HepG2 (cell line): ENCODE measurements around the gene NCF2. TPM values are rescaled to one million over a fixed set of nuclear protein-coding genes. Genes with fewer than 3 reads are reported as not detected.
"Not testable (repeated sequence)": the region's sequence is repeated elsewhere in the genome, so short reads cannot be mapped to it uniquely, and the experiment has no call there.

ENCODE experiments used
- ATAC-seq: fragments of 200-7000 bp; cut with Tn5 transposase; 3 replicates; pipeline ENCODE4 v1.9.1; 2020; ENCODE audit warnings: mild to moderate bottlenecking, moderate library complexity
- BruUV-seq: library from RNA; stranded (reverse); fragments of 400-500 nt; replicated peaks from 2 replicates; lab custom pipeline; 2021; lab: Mats Ljungman, UMichigan
- CTCF ChIA-PET: fragments of 300-600 bp; formaldehyde crosslinking; extraction: SDS; loops from one replicate; lab custom pipeline; 2021; ENCODE audit warnings: low total read pairs, inconsistent platforms, low intra/inter-chr PET ratio; lab: Yijun Ruan, JAX
- POLR2A ChIA-PET: fragments of 350-600 bp; sonication (Branson Sonifier 250); formaldehyde crosslinking; loops from one replicate; lab custom pipeline; 2020; ENCODE audit warnings: antibody characterized with exemption, inconsistent platforms; lab: Yijun Ruan, JAX
- DNase-seq: peaks from one replicate; pipeline ENCODE4 v3.0.0-alpha.2; 2015; ENCODE audit warnings: low spot score
- FAIRE-seq: peaks from 3 replicates; lab custom pipeline; 2011; peaks lifted over from hg19 to GRCh38; lab: Jason Lieb, UNC
- H2AFZ ChIP-seq: one replicate; pipeline ENCODE4 v1.6.1; 2011; ENCODE audit warnings: low read length, inconsistent platforms
- H3K27ac ChIP-seq: fragments of 300-600 bp; 3 replicates; pipeline ENCODE4 v1.8.0; 2011; ENCODE audit warnings: mixed run types, mild to moderate bottlenecking, mixed read lengths, low read length, inconsistent platforms; ENCODE audit not compliant: insufficient read depth; ENCODE audit errors: extremely low read length
- H3K27me3 ChIP-seq, 2 experiments: fragments of 200-600 bp in 1 of 2; 2 replicates in 1 of 2; 3 replicates in 1 of 2; pipeline versions ENCODE4 v1.6.0 to v1.8.0; 2011; ENCODE audit warnings: low read length in 2 of 2, mild to moderate bottlenecking in 2 of 2, moderate library complexity in 2 of 2, inconsistent platforms in 1 of 2; ENCODE audit not compliant: insufficient read depth in 2 of 2, control insufficient read depth in 1 of 2
- H3K36me3 ChIP-seq, 2 experiments: fragments of 200-600 bp in 1 of 2; replicated peaks in 1 of 2; 2 replicates in 1 of 2; 3 replicates in 1 of 2; pipeline versions ENCODE4 v1.5.1 to v1.8.0; 2011; ENCODE audit warnings: low read length in 2 of 2, inconsistent platforms in 1 of 2; ENCODE audit not compliant: insufficient read depth in 2 of 2, control insufficient read depth in 1 of 2
- H3K4me1 ChIP-seq: 2 replicates; pipeline ENCODE4 v1.5.1; 2012; ENCODE audit warnings: low read length, inconsistent platforms; ENCODE audit not compliant: insufficient read depth
- H3K4me2 ChIP-seq: 2 replicates; pipeline ENCODE4 v1.6.0; 2011; ENCODE audit warnings: low read depth, low read length, inconsistent platforms
- H3K4me3 ChIP-seq, 3 experiments: fragments of 200-600 bp in 1 of 3; sonication (generic), shearing (Covaris generic) in 1 of 3; replicated peaks in 1 of 3; 2 replicates each; pipeline ENCODE4 v1.5.1; 2011 to 2016; ENCODE audit warnings: low read length in 3 of 3, inconsistent platforms in 2 of 3, low read depth in 2 of 3, mild to moderate bottlenecking in 2 of 3, control low read depth in 1 of 3, mixed read lengths in 1 of 3; ENCODE audit not compliant: insufficient read depth in 1 of 3
- H3K79me2 ChIP-seq: one replicate; pipeline ENCODE4 v1.6.1; 2011; ENCODE audit warnings: low read length, inconsistent platforms; ENCODE audit not compliant: insufficient read depth
- H3K9ac ChIP-seq: 2 replicates; pipeline ENCODE4 v1.6.0; 2011; ENCODE audit warnings: mild to moderate bottlenecking, low read depth, low read length, inconsistent platforms; ENCODE audit not compliant: insufficient read depth
- H3K9me3 ChIP-seq: 2 replicates; pipeline ENCODE4 v1.5.1; 2012; ENCODE audit warnings: mild to moderate bottlenecking, low read length
- H4K20me1 ChIP-seq: 2 replicates; pipeline ENCODE4 v1.6.0; 2011; ENCODE audit warnings: inconsistent platforms, mild to moderate bottlenecking, low read length, moderate library complexity; ENCODE audit not compliant: insufficient read depth
- ZBTB37 ChIP-seq: sonication (generic); formaldehyde crosslinking; IDR thresholded peaks from 2 replicates; pipeline ENCODE4 v1.4.0; 2020; ENCODE audit warnings: mild to moderate bottlenecking, missing genetic modification reagents
- WGBS: methylation state at CpG from one replicate; pipeline ENCODE4 v1.1.6; 2017; ENCODE audit warnings: low lambda C conversion rate; 5-methylcytosine and 5-hydroxymethylcytosine counted together
- in situ Hi-C: cut with HindIII; loops from 2 replicates; pipeline ENCODE4 v1.10.0; 2017; ENCODE audit warnings: low pct_unique_long_range_greater_than_20kb; ENCODE audit not compliant: extremely low pct_ligation_motif_present
- intact Hi-C: fragments of 100-400 bp; cut with micrococcal nuclease; formaldehyde crosslinking; loops from one replicate; pipeline ENCODE4 v1.10.0; 2022; ENCODE audit not compliant: unreplicated experiment
- polyA plus RNA-seq, 8 experiments: library from polyadenylated mRNA; depleted of rRNA in 3 of 8; stranded (reverse) in 7 of 8; unstranded in 1 of 8; fragments of >200 nt; fragmentation: Illumina TruSeq in 4 of 8; extraction: Trizol in 4 of 8; gene quantifications; 2 replicates each; pipeline versions ENCODE4 v1.2.1 to v1.2.3, GENCODE V29; 2011 to 2016; ENCODE audit warnings: low read depth in 4 of 8, missing spikeins in 1 of 8, mixed read lengths in 1 of 8; ENCODE audit not compliant: insufficient read depth in 1 of 8
- total RNA-seq, 5 experiments: library from RNA; depleted of rRNA; stranded (reverse); fragments of >200 nt; fragmentation: Illumina TruSeq; extraction: Trizol; gene quantifications; 2 replicates each; pipeline ENCODE4 v1.2.3, GENCODE V29; 2016; ENCODE audit warnings: low read depth in 1 of 5

The NCF2 gene
- total and polyA plus RNA-seq, 2 of the 13 experiments (the other 11 are each of a cell fraction or from before 2014, with no cell fraction given) = 0.18 to 0.46 TPM

DNA sequence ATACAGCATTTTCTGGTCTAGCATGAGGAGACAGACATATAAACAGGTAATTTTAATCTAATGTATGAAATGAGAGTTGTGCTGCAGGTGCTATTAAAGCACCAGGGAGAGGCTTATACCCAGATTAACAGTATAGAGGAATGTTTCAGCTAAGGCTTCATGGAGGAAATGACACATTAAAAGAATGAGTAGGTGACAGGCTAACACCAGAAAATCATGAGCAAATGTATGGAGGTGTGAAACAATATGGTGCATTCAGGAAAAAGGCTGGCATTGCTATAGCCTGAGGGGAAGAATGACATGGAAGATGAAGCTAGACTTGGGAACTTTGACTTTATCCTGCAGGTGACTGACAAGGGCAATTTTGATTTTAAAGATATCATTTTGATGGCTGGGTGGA lies 38.3 kb upstream of the NCF2 start:
- no peak for FAIRE-seq
- in situ Hi-C loops = no loop called here

DNA sequence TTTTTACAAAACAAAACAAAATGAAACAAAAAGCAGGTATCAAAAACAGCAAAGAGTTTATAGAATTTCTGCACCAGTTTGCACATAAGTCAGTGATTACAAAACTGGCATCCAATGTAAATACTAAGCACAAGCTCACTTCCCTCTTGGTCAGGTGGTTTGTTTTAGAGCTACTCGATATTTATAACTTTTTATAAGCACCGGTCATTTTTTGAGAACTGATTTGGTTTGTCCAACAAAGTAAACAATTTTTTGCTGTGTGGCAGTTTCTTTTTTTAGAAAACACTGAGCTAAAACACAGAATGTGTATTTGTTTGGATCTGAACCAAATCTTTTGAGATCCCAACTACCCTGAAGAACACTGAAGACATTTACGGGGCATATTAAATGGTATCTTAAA lies 36.0 kb upstream of the NCF2 start:
- H4K20me1 ChIP-seq = not testable (repeated sequence)

More for the DNA sequence above, 38.3 kb upstream of the NCF2 start:
- TF ChIP-seq ZBTB37 (CRISPR knock-in tag) = no peak
- TF ChIP-seq, all 625 proteins: peak for 0
- CTCF ChIA-PET = no interaction called here
- no peak overlapping the region for H3K4me2 ChIP-seq
- DNase-seq = no peak
- H3K4me3 ChIP-seq = no peak overlapping the region
- BruUV-seq = no TSS peak
- 0 out of 2 replicates have a peak, but pooled peaks cover 2% of the 10 kb centered on the region for H4K20me1 ChIP-seq
- ATAC-seq = no peak
- POLR2A ChIA-PET = no interaction called here
- intact Hi-C loops = loop anchor here (10.0 kb wide), 1 partner anchor 84 kb away; no protein-coding TSS in a partner anchor
- H2AFZ ChIP-seq = no peak overlapping the region
- H3K9ac ChIP-seq = no peak overlapping the region
- H3K9me3 ChIP-seq = no peaks in the 10 kb centered on the region
- H3K4me1 ChIP-seq = peaks cover 25% of the 10 kb centered on the region
- peaks cover 6 to 31% of the 10 kb centered on the region in 2 experiments for H3K36me3 ChIP-seq
- H3K27me3 ChIP-seq = no peaks in the 10 kb centered on the region; a peak in 1 of 5 replicates
- H3K79me2 ChIP-seq = peaks cover 13% of the 10 kb centered on the region
- no peak overlapping the region for H3K27ac ChIP-seq

More for the DNA sequence above, 36.0 kb upstream of the NCF2 start:
- H3K4me3 ChIP-seq, FAIRE-seq, H3K9ac ChIP-seq, in situ Hi-C loops, H2AFZ ChIP-seq, ATAC-seq, DNase-seq, CTCF ChIA-PET, BruUV-seq, H3K27ac ChIP-seq, POLR2A ChIA-PET, H3K4me2 ChIP-seq, H3K9me3 ChIP-seq, H3K79me2 ChIP-seq, H3K4me1 ChIP-seq, H3K27me3 ChIP-seq: not testable (repeated sequence)
- intact Hi-C loops = loop anchor here (10.0 kb wide), 1 partner anchor 81 kb away; no protein-coding TSS in a partner anchor
- 95% methylated on average over 3 of the region's 3 CpGs for WGBS
- peaks cover 6 to 31% of the 10 kb centered on the region in 2 experiments for H3K36me3 ChIP-seq
